T-helper 2 cell treated with Interferon-gamma antibody and Interleukin-4, amounts not matched to agents 5 μg/mL and 100 μg/mL, for 36 hours (primary cell): ENCODE measurements around the gene WDR81.
"Not testable (repeated sequence)": the region's sequence is repeated elsewhere in the genome, so short reads cannot be mapped to it uniquely, and the experiment has no call there.

Source experiments
- DNase-seq: peaks from one replicate; pipeline ENCODE4 v3.0.0; 2021; ENCODE audit warnings: low spot score
- H3K27ac Mint-ChIP-seq: one replicate; pipeline ENCODE4 v1.8.0; 2021; ENCODE audit warnings: mild to moderate bottlenecking, mixed read lengths
- H3K27me3 Mint-ChIP-seq: one replicate; pipeline ENCODE4 v1.8.0; 2021; ENCODE audit warnings: low read depth, mixed read lengths
- H3K36me3 Mint-ChIP-seq: one replicate; pipeline ENCODE4 v1.8.0; 2021; ENCODE audit warnings: low read depth, mixed read lengths
- H3K4me1 Mint-ChIP-seq: one replicate; pipeline ENCODE4 v1.8.0; 2021; ENCODE audit warnings: low read depth, mixed read lengths
- H3K4me3 Mint-ChIP-seq: one replicate; pipeline ENCODE4 v1.8.0; 2022; ENCODE audit warnings: mild to moderate bottlenecking, moderate library complexity, mixed read lengths
- H3K9me3 Mint-ChIP-seq: one replicate; pipeline ENCODE4 v1.8.0; 2021; ENCODE audit warnings: mixed read lengths

The WDR81 gene

DNA sequence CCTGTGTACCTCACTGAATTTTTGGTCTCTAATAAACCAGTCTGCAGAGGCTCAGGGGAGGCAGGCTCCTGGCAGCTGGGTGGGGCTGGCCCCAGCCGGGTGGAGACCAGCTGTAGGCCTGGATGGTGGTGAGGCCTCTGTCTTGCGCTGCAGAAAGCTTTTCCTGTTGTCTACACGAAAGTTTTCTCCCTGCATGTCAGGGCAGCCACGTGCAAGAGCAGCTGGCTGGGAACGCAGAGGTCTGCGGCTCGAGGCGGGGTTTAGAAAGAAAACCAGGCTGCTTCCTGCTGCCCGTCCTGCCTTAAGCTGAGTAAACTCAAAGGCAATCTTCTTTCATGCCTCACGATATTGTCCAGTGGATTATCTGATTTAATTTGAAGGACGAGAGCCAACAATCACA lies 39.8 kb downstream of the WDR81 start:
- DNase-seq: peak; percentile 43
- peaks cover 18% of the 10 kb centered on the region for H3K4me1 Mint-ChIP-seq
- peaks cover 3% of the 10 kb centered on the region for H3K36me3 Mint-ChIP-seq
- H3K9me3 Mint-ChIP-seq: peaks cover 3% of the 10 kb centered on the region
- peak overlapping the region; percentile 90 for H3K27ac Mint-ChIP-seq
- peak overlapping the region; percentile 74 for H3K4me3 Mint-ChIP-seq
- no peaks in the 10 kb centered on the region for H3K27me3 Mint-ChIP-seq

DNA sequence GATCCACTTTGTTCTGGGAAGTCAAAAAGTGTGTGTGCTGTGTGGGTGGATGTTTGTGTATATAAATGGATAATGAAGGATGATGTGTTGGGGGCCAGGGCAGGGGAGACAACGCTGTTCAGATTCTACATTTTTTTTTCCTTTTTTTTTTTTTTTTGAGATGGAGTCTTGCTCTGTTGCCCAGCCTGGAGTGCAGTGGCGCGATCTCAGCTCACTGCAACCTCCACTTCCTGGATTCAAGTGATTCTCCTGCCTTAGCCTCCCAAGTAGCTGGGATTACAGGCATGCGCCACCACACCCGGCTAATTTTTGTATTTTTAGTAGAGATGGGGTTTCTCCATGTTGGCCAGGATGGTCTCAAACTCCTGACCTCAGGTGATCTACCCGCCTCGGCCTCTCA lies 40.2 kb downstream of the WDR81 start:
- H3K36me3 Mint-ChIP-seq, H3K9me3 Mint-ChIP-seq, H3K27me3 Mint-ChIP-seq, DNase-seq: not testable (repeated sequence)
- Mint-ChIP-seq H3K4me3 (peak overlapping the region; percentile 74), H3K4me1 (peaks cover 23% of the 10 kb centered on the region), H3K27ac (peak overlapping the region; percentile 90)

DNA sequence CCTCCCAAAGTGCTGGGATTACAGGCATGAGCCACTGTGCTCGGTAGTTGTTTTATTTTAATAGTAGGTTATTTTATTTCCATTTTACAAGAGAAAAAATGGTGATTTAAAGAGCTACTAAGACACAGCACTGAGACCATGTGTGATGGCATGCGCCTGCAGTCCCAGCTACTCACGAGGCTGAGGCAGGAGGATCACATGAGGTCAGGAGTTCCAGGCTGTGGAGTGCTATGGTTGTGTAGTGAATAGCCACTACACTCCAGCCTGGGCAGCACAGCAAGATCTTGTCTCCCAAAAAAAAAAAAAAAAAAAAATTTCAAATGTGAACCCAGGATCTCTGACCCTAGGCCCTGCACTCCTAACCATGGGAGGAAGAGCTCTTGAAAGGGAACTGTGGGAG lies 41.1 kb downstream of the WDR81 start:
- Mint-ChIP-seq H3K27me3 (no peaks in the 10 kb centered on the region), H3K27ac (no peak overlapping the region), H3K4me1 (peaks cover 25% of the 10 kb centered on the region), H3K4me3 (no peak overlapping the region), H3K9me3 (peaks cover 3% of the 10 kb centered on the region), H3K36me3 (peaks cover 3% of the 10 kb centered on the region)
- no peak for DNase-seq

DNA sequence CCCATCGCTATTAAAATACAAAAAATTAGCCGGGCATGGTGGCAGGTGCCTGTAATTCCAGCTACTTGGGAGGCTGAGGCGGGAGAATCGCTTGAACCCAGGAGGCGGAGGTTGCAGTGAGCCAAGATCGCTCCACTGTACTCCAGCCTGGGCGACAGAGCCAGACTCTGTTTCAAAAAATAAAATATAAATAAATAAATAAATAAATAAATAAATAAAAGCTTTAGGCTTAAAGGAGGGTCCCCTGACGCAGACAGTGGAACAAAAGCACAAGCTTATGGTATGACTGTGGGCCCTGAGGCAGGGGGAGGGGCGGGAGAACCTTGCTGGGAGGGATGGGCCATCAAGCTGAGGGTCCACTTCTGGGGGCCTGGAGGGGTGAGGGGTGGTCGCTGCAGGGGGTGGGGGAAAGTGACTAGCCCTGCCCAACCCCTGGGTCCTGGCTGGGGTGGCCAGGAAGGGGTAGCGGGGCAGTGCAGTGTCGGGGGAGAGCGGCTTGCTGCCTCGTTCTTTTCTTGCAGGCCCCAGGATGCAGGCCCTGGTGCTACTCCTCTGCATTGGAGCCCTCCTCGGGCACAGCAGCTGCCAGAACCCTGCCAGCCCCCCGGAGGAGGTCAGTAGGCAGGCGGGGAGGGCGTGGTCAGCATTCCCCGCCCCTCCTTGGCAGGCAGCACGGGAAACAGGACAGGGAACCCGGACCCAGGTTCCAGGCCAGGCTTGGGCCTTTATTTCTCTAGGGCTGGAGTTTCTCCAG lies 42.1 kb downstream of the WDR81 start:
- no peak for DNase-seq
- Mint-ChIP-seq H3K27ac (no peak overlapping the region), H3K9me3 (peaks cover 3% of the 10 kb centered on the region), H3K36me3 (peaks cover 3% of the 10 kb centered on the region), H3K27me3 (no peaks in the 10 kb centered on the region), H3K4me3 (no peak overlapping the region), H3K4me1 (peaks cover 25% of the 10 kb centered on the region)

DNA sequence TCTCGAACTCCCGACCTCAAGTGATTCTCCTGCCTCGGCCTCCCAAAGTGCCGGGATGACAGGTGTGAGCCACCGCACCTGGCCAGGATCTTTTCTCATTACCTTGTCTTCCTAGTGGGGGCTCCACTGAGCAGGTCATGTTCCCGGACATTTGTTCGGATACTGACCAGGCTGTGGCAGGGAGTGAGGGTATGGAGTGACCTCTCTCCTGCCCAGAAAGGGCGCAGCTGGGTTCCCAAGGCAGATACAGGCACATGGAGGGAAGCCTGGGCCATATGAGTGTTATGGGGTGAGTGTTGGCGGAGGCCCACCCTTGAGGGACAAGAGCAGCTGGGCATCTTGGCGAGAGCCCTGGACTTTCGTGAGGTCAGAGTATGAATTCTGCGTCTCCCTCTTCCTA lies 42.9 kb downstream of the WDR81 start:
- Mint-ChIP-seq H3K27me3 (no peaks in the 10 kb centered on the region), H3K9me3 (peaks cover 3% of the 10 kb centered on the region), H3K27ac (no peak overlapping the region), H3K4me1 (peaks cover 25% of the 10 kb centered on the region), H3K36me3 (peaks cover 3% of the 10 kb centered on the region), H3K4me3 (no peak overlapping the region)
- DNase-seq: no peak

DNA sequence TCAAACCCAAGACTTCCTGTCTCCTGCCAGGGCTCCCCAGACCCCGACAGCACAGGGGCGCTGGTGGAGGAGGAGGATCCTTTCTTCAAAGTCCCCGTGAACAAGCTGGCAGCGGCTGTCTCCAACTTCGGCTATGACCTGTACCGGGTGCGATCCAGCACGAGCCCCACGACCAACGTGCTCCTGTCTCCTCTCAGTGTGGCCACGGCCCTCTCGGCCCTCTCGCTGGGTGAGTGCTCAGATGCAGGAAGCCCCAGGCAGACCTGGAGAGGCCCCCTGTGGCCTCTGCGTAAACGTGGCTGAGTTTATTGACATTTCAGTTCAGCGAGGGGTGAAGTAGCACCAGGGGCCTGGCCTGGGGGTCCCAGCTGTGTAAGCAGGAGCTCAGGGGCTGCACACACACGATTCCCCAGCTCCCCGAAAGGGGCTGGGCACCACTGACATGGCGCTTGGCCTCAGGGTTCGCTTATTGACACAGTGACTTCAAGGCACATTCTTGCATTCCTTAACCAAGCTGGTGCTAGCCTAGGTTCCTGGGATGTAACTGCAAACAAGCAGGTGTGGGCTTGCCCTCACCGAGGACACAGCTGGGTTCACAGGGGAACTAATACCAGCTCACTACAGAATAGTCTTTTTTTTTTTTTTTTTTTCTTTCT lies 45.4 kb downstream of the WDR81 start:
- no peak for DNase-seq
- H3K4me1 Mint-ChIP-seq: peaks cover 8% of the 10 kb centered on the region
- H3K4me3 Mint-ChIP-seq: no peak overlapping the region
- peaks cover 2% of the 10 kb centered on the region for H3K36me3 Mint-ChIP-seq
- no peak overlapping the region for H3K27ac Mint-ChIP-seq
- H3K9me3 Mint-ChIP-seq: no peaks in the 10 kb centered on the region
- no peaks in the 10 kb centered on the region for H3K27me3 Mint-ChIP-seq

DNA sequence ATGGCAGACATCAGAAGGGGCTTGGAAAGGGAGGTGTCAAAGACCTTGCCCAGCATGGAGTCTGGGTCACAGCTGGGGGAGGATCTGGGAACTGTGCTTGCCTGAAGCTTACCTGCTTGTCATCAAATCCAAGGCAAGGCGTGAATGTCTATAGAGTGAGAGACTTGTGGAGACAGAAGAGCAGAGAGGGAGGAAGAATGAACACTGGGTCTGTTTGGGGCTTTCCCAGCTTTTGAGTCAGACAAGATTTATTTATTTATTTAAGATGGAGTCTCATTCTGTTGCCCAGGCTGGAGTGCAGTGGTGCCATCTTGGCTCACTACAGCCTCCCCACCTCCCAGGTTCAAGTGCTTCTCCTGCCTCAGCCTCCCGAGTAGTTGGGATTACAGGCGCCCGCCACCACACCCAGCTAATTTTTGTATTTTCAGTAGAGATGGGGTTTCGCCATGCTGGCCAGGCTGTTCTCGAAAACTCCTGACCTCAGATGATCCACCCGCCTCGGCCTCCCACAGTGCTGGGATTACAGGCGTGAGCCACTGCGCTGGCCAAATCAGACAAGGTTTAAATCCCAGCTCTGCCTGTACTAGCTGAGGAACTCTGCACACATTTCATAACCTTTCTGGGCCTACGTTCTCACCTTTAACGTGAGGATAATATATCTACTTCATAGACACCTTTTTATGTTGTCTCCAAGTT lies 48.6 kb downstream of the WDR81 start:
- H3K27me3 Mint-ChIP-seq, H3K9me3 Mint-ChIP-seq, DNase-seq, H3K4me3 Mint-ChIP-seq, H3K4me1 Mint-ChIP-seq: not testable (repeated sequence)
- Mint-ChIP-seq H3K27ac (peak overlapping the region; percentile 21), H3K36me3 (peaks cover 13% of the 10 kb centered on the region)

DNA sequence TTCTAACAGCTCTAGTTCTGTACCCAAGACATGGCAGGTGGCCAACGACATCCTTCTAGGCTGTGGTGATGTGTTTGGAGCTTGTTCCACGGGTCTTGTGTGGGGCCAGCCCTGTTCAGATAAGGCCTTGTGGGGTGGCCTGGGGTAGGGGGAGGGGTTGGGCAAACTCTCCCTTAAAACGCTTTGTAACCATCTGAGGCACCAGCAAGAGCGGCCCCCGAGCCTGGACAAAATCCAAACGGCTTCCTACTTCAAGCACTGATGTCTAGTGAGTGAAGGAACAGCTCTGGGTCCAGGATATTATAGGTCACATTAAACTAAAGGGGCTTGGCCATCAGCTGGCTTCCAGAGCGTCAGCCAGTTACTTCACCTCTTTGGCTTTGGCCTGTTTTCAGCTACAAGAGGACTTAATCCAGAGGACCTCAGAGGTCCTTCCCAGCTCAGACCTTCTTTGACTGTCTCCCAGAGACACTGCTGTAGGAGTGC lies 49.2 kb downstream of the WDR81 start:
- Mint-ChIP-seq H3K4me1 (peaks cover 7% of the 10 kb centered on the region), H3K27ac (no peak overlapping the region), H3K27me3 (no peaks in the 10 kb centered on the region), H3K36me3 (peaks cover 18% of the 10 kb centered on the region), H3K4me3 (no peak overlapping the region), H3K9me3 (no peaks in the 10 kb centered on the region)
- DNase-seq: no peak

DNA sequence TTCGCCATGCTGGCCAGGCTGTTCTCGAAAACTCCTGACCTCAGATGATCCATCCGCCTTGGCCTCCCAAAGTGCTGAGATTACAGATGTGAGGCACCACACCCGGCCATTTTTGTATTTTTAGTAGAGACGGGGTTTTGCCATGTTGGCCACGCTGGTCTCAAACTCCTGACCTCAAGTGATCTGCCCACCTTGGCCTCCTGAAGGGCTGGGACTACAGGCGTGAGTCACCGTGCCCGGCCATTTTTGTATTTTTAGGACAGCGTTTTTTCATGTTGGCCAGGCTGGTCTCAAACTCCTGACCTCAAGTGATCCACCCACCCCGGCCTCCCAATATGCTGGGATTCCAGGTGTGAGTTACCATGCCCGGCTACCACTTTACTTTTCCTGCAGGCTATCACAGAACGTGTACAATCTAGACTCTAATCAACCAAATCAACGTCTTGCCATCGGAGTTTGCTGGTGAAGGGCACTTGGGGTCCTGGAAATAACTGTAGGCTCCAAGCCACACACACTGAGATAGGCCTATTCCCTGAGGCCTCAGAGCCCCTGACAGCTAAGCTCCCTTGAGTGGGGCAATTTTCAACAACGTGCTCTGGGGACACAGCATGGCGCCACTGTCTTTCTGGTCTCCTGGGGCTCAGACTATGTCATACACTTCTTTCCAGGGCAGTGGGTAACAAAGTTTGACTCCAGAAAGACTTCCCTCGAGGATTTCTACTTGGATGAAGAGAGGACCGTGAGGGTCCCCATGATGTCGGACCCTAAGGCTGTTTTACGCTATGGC lies 50.1 kb downstream of the WDR81 start:
- H3K27me3 Mint-ChIP-seq: no peaks in the 10 kb centered on the region
- H3K4me3 Mint-ChIP-seq: no peak overlapping the region
- peaks cover 21% of the 10 kb centered on the region for H3K36me3 Mint-ChIP-seq
- peaks cover 3% of the 10 kb centered on the region for H3K4me1 Mint-ChIP-seq
- H3K9me3 Mint-ChIP-seq: no peaks in the 10 kb centered on the region
- no peak for DNase-seq
- no peak overlapping the region for H3K27ac Mint-ChIP-seq

DNA sequence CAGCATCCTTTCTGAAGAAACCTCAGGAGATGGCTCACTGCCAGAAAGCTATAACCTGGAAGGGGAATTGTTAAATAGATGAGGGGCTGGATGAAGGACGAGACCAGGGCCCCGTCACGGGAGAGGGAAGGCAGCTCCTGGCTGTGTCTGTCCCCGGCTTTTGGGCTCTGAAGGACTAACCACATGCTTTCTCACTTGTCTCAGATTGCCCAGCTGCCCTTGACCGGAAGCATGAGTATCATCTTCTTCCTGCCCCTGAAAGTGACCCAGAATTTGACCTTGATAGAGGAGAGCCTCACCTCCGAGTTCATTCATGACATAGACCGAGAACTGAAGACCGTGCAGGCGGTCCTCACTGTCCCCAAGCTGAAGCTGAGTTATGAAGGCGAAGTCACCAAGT lies 51.8 kb downstream of the WDR81 start:
- DNase-seq: no peak
- Mint-ChIP-seq H3K9me3 (no peaks in the 10 kb centered on the region), H3K27me3 (no peaks in the 10 kb centered on the region), H3K4me3 (no peak overlapping the region), H3K36me3 (peaks cover 30% of the 10 kb centered on the region), H3K4me1 (no peaks in the 10 kb centered on the region), H3K27ac (no peak overlapping the region)

DNA sequence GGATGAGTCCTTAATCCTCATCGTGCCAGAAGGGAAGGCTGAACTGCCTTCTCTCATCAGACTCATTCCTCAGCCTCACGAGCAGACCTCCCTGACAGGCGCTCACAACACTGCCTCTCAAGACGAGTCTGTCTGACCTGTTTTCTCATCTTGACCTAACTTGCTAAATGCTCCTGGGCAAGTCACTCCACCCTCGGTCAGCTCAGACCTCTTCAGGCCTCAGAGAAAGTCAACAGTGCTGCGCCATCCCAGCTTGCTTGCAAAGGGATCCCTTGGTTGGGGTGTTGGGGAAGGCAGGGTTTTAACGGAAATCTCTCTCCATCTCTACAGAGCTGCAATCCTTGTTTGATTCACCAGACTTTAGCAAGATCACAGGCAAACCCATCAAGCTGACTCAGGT lies 52.4 kb downstream of the WDR81 start:
- no peak overlapping the region for H3K27ac Mint-ChIP-seq
- DNase-seq: no peak
- no peaks in the 10 kb centered on the region for H3K9me3 Mint-ChIP-seq
- H3K27me3 Mint-ChIP-seq: no peaks in the 10 kb centered on the region
- peaks cover 32% of the 10 kb centered on the region for H3K36me3 Mint-ChIP-seq
- no peak overlapping the region for H3K4me3 Mint-ChIP-seq
- H3K4me1 Mint-ChIP-seq: no peaks in the 10 kb centered on the region

DNA sequence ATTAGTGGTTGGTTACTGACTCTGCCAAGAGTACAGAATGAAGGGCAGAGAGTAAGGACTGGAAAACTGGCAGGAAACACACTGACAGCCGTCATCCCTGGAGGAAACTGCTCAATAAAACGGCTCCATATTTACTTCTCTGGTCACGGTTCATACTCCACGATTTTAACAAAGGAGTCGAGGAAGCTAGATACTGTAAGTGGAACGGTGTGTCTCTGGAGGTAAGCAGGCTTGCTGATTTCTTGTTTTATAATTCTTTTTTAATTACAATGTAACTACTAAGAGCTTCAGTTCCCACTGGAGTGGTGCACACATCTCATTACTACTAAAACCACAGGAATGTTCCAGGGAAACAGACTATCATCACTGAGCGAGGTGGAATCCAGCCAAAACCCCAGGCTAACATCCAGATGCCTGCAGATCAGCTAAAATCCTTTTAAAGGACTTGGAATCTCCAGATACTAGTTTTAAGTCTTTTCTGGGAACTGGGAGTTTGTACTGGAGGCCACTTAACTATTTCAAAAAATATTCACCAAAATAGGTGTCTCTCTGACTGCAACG lies 55.1 kb downstream of the WDR81 start:
- DNase-seq: no peak
- Mint-ChIP-seq H3K27me3 (no peaks in the 10 kb centered on the region), H3K9me3 (no peaks in the 10 kb centered on the region), H3K4me1 (peaks cover 5% of the 10 kb centered on the region), H3K4me3 (no peak overlapping the region), H3K36me3 (peaks cover 58% of the 10 kb centered on the region), H3K27ac (no peak overlapping the region)

DNA sequence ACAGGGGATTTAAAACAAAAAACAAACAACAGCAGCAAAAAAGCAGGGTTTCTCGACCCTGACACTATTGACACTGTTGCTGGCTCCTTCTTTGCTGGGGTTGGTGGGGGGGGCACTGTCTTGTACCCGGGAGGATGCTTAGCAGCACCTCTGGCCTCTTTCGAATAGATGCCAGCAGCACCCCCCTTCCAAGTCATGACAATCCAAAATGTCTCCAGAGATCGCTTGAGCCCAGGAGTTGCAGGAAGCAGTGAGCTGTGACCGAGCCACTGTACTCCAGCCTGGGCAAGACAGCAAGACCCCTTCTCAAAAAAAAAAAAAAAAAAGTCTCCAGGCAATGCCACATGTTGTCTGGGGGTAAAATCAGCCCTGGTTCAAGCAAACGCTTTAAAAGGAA lies 57.7 kb downstream of the WDR81 start:
- H3K27ac Mint-ChIP-seq: no peak overlapping the region
- H3K4me3 Mint-ChIP-seq: no peak overlapping the region
- peaks cover 5% of the 10 kb centered on the region for H3K4me1 Mint-ChIP-seq
- H3K27me3 Mint-ChIP-seq: no peaks in the 10 kb centered on the region
- no peak for DNase-seq
- H3K36me3 Mint-ChIP-seq: peaks cover 53% of the 10 kb centered on the region
- no peaks in the 10 kb centered on the region for H3K9me3 Mint-ChIP-seq
